Type B pancreatic cell (in vitro differentiated cells): ENCODE measurements around the gene LYSMD4. TPM values are rescaled to one million over a fixed set of nuclear protein-coding genes. Genes with fewer than 3 reads are reported as not detected.
"Not testable (repeated sequence)": the region's sequence is repeated elsewhere in the genome, so short reads cannot be mapped to it uniquely, and the experiment has no call there.

Experiments
- DNase-seq: peaks from one replicate; pipeline ENCODE4 v3.0.0; 2021; ENCODE audit warnings: mixed read lengths; ENCODE audit not compliant: unreplicated experiment; ENCODE audit errors: extremely low spot score
- H3K27ac Mint-ChIP-seq: 2 replicates; pipeline ENCODE4 v1.8.0; 2021; ENCODE audit warnings: mild to moderate bottlenecking, mixed read lengths
- H3K27me3 Mint-ChIP-seq: 2 replicates; pipeline ENCODE4 v1.8.0; 2021; ENCODE audit warnings: mixed read lengths
- H3K36me3 Mint-ChIP-seq: 2 replicates; pipeline ENCODE4 v1.8.0; 2021; ENCODE audit warnings: mixed read lengths
- H3K4me1 Mint-ChIP-seq: one replicate; pipeline ENCODE4 v1.8.0; 2021; ENCODE audit warnings: mixed read lengths; ENCODE audit not compliant: unreplicated experiment
- H3K4me3 Mint-ChIP-seq: 2 replicates; pipeline ENCODE4 v1.8.0; 2021; ENCODE audit warnings: mild to moderate bottlenecking, mixed read lengths
- H3K9me3 Mint-ChIP-seq: 2 replicates; pipeline ENCODE4 v1.8.0; 2021; ENCODE audit warnings: mixed read lengths
- CTCF ChIP-seq: fragments of 200-600 bp; sonication (generic); conservative IDR thresholded peaks from 2 replicates; pipeline ENCODE4 v1.5.0; 2021; ENCODE audit warnings: antibody characterized with exemption, mild to moderate bottlenecking
- total RNA-seq: library from RNA; stranded (reverse); gene quantifications from 2 replicates; pipeline ENCODE4 v1.2.1, GENCODE V29; 2021; ENCODE audit warnings: low replicate concordance

Gene LYSMD4
- total RNA-seq, 1 donor from 2014 or later: 16.9 TPM

GRCh38 chr15:99755692-99756409 is 22.6 kb upstream of the LYSMD4 start:
- no peaks in the 10 kb centered on the region for H3K9me3 Mint-ChIP-seq
- H3K36me3 Mint-ChIP-seq: no peaks in the 10 kb centered on the region
- no peak overlapping the region for H3K27ac Mint-ChIP-seq
- H3K4me1 Mint-ChIP-seq: no peaks in the 10 kb centered on the region
- H3K27me3 Mint-ChIP-seq: peaks cover 3% of the 10 kb centered on the region
- TF ChIP-seq CTCF: peak; percentile 85
- DNase-seq: no peak
- no peak overlapping the region for H3K4me3 Mint-ChIP-seq

- no peak overlapping the region for H3K4me3 Mint-ChIP-seq
- no peaks in the 10 kb centered on the region for H3K4me1 Mint-ChIP-seq
- no peaks in the 10 kb centered on the region for H3K36me3 Mint-ChIP-seq
- TF ChIP-seq CTCF: no peak
- no peak overlapping the region for H3K27ac Mint-ChIP-seq
- peaks cover 3% of the 10 kb centered on the region for H3K27me3 Mint-ChIP-seq
- H3K9me3 Mint-ChIP-seq: no peaks in the 10 kb centered on the region
- no peak for DNase-seq
Observed at GRCh38 chr15:99753066-99753465, 19.8 kb upstream of the LYSMD4 start.

GRCh38 chr15:99752556-99752955 is 19.3 kb upstream of the LYSMD4 start:
- Mint-ChIP-seq H3K9me3 (no peaks in the 10 kb centered on the region), H3K27me3 (peaks cover 3% of the 10 kb centered on the region), H3K27ac (no peak overlapping the region), H3K4me3 (no peak overlapping the region), H3K4me1 (no peaks in the 10 kb centered on the region), H3K36me3 (no peaks in the 10 kb centered on the region)
- DNase-seq: no peak
- TF ChIP-seq CTCF: no peak

- not testable (repeated sequence) for H3K27ac Mint-ChIP-seq, H3K36me3 Mint-ChIP-seq, DNase-seq, H3K9me3 Mint-ChIP-seq, H3K4me1 Mint-ChIP-seq, H3K27me3 Mint-ChIP-seq, H3K4me3 Mint-ChIP-seq
Observed at GRCh38 chr15:99750326-99750725, 17.1 kb upstream of the LYSMD4 start.

- H3K27me3 Mint-ChIP-seq: peaks cover 3% of the 10 kb centered on the region
- no peak for TF ChIP-seq CTCF
- no peaks in the 10 kb centered on the region for H3K4me1 Mint-ChIP-seq
- H3K36me3 Mint-ChIP-seq: no peaks in the 10 kb centered on the region
- H3K27ac Mint-ChIP-seq: no peak overlapping the region
- no peak overlapping the region for H3K4me3 Mint-ChIP-seq
- no peaks in the 10 kb centered on the region for H3K9me3 Mint-ChIP-seq
- DNase-seq: no peak
Observed at GRCh38 chr15:99749386-99749785, 16.1 kb upstream of the LYSMD4 start.

GRCh38 chr15:99745370-99746086 is 12.3 kb upstream of the LYSMD4 start:
- no peak overlapping the region for H3K4me3 Mint-ChIP-seq
- H3K27ac Mint-ChIP-seq: no peak overlapping the region
- H3K27me3 Mint-ChIP-seq: no peaks in the 10 kb centered on the region
- no peak for TF ChIP-seq CTCF
- H3K9me3 Mint-ChIP-seq: no peaks in the 10 kb centered on the region
- no peak for DNase-seq
- H3K4me1 Mint-ChIP-seq: no peaks in the 10 kb centered on the region
- H3K36me3 Mint-ChIP-seq: no peaks in the 10 kb centered on the region
